ENCODE measurements around the gene SHB. TPM values are rescaled to one million over a fixed set of nuclear protein-coding genes. Genes with fewer than 3 reads are reported as not detected.

The SHB gene
- total RNA-seq, 1 donor from 2014 or later = 18.5 TPM

GRCh38 chr9:38041564-38042243, 27.3 kb downstream of the SHB start:
- H3K27ac Mint-ChIP-seq (ENCODE audit: unreplicated experiment) = no peak overlapping the region
- peaks cover 5% of the 10 kb centered on the region for H3K36me3 Mint-ChIP-seq (ENCODE audit: low read depth, unreplicated experiment)
- H3K4me3 Mint-ChIP-seq (ENCODE audit: unreplicated experiment) = no peak overlapping the region
- TF ChIP-seq CTCF (IDR thresholded peaks at IDR 0.05; ENCODE audit: unreplicated experiment) = no peak
- peaks cover 11% of the 10 kb centered on the region for H3K27me3 Mint-ChIP-seq (ENCODE audit: unreplicated experiment)
- no peaks in the 10 kb centered on the region for H3K9me3 Mint-ChIP-seq (ENCODE audit: unreplicated experiment)
- DNase-seq (ENCODE audit: low spot score) = no peak
- peaks cover 35% of the 10 kb centered on the region for H3K4me1 Mint-ChIP-seq (ENCODE audit: unreplicated experiment)

- DNase-seq (ENCODE audit: low spot score) = no peak
- Mint-ChIP-seq H3K27ac (ENCODE audit: unreplicated experiment) (no peak overlapping the region), H3K4me1 (ENCODE audit: unreplicated experiment) (peaks cover 33% of the 10 kb centered on the region), H3K27me3 (ENCODE audit: unreplicated experiment) (peaks cover 8% of the 10 kb centered on the region), H3K36me3 (ENCODE audit: low read depth, unreplicated experiment) (peaks cover 5% of the 10 kb centered on the region), H3K9me3 (ENCODE audit: unreplicated experiment) (no peaks in the 10 kb centered on the region), H3K4me3 (ENCODE audit: unreplicated experiment) (no peak overlapping the region)
- TF ChIP-seq CTCF (IDR thresholded peaks at IDR 0.05; ENCODE audit: unreplicated experiment) = no peak
Observed at GRCh38 chr9:38039907-38040682, 28.9 kb downstream of the SHB start.

GRCh38 chr9:38039090-38039906, 29.7 kb downstream of the SHB start:
- TF ChIP-seq CTCF (IDR thresholded peaks at IDR 0.05; ENCODE audit: unreplicated experiment) = no peak
- no peaks in the 10 kb centered on the region for H3K9me3 Mint-ChIP-seq (ENCODE audit: unreplicated experiment)
- peaks cover 8% of the 10 kb centered on the region for H3K27me3 Mint-ChIP-seq (ENCODE audit: unreplicated experiment)
- H3K27ac Mint-ChIP-seq (ENCODE audit: unreplicated experiment) = peak overlapping the region; percentile 21
- DNase-seq (ENCODE audit: low spot score) = no peak
- peaks cover 5% of the 10 kb centered on the region for H3K36me3 Mint-ChIP-seq (ENCODE audit: low read depth, unreplicated experiment)
- no peak overlapping the region for H3K4me3 Mint-ChIP-seq (ENCODE audit: unreplicated experiment)
- peaks cover 33% of the 10 kb centered on the region for H3K4me1 Mint-ChIP-seq (ENCODE audit: unreplicated experiment)

- H3K4me1 Mint-ChIP-seq (ENCODE audit: unreplicated experiment) = peaks cover 33% of the 10 kb centered on the region
- TF ChIP-seq CTCF (IDR thresholded peaks at IDR 0.05; ENCODE audit: unreplicated experiment) = no peak
- peak overlapping the region; percentile 21 for H3K27ac Mint-ChIP-seq (ENCODE audit: unreplicated experiment)
- H3K9me3 Mint-ChIP-seq (ENCODE audit: unreplicated experiment) = no peaks in the 10 kb centered on the region
- peaks cover 5% of the 10 kb centered on the region for H3K36me3 Mint-ChIP-seq (ENCODE audit: low read depth, unreplicated experiment)
- no peak for DNase-seq (ENCODE audit: low spot score)
- H3K27me3 Mint-ChIP-seq (ENCODE audit: unreplicated experiment) = peaks cover 5% of the 10 kb centered on the region
- no peak overlapping the region for H3K4me3 Mint-ChIP-seq (ENCODE audit: unreplicated experiment)
Observed at GRCh38 chr9:38038307-38039089, 30.5 kb downstream of the SHB start.
